Endodermal cell (in vitro differentiated cells): Measurements from ENCODE around the gene SERTAD2. TPM values are rescaled to one million over a fixed set of nuclear protein-coding genes. Genes with fewer than 3 reads are reported as not detected.

Experiments
- DNase-seq: peaks from one replicate; pipeline ENCODE4 v3.0.0-alpha.2; 2017
- H3K27ac ChIP-seq: 2 replicates; pipeline ENCODE4 v1.5.1; 2013; ENCODE audit warnings: mild to moderate bottlenecking, low read depth, low read length, moderate library complexity
- H3K27me3 ChIP-seq: 2 replicates; pipeline ENCODE4 v1.6.1; 2013; ENCODE audit warnings: mild to moderate bottlenecking, low read length, moderate library complexity; ENCODE audit not compliant: insufficient read depth, control insufficient read depth, poor library complexity, severe bottlenecking
- H3K36me3 ChIP-seq: 2 replicates; pipeline ENCODE4 v1.7.0; 2013; ENCODE audit warnings: mild to moderate bottlenecking, low read length, moderate library complexity; ENCODE audit not compliant: control insufficient read depth, insufficient read depth
- H3K4me1 ChIP-seq: one replicate; pipeline ENCODE4 v1.7.0; 2013; ENCODE audit warnings: low read length; ENCODE audit not compliant: control insufficient read depth, insufficient read depth
- H3K4me3 ChIP-seq: 2 replicates; pipeline ENCODE4 v1.5.1; 2013; ENCODE audit warnings: mild to moderate bottlenecking, low read length, moderate library complexity
- H3K9ac ChIP-seq: 2 replicates; pipeline ENCODE4 v1.6.1; 2013; ENCODE audit warnings: mild to moderate bottlenecking, low read length, moderate library complexity; ENCODE audit not compliant: poor library complexity, severe bottlenecking; ENCODE audit errors: extremely low read depth
- H3K9me3 ChIP-seq: 2 replicates; pipeline ENCODE4 v1.6.1; 2013; ENCODE audit warnings: mild to moderate bottlenecking, low read length, moderate library complexity; ENCODE audit not compliant: control insufficient read depth
- H3K27ac Mint-ChIP-seq: 2 replicates; pipeline ENCODE4 v1.8.0; 2020; ENCODE audit warnings: mixed read lengths
- H3K27me3 Mint-ChIP-seq: 2 replicates; pipeline ENCODE4 v1.8.0; 2021; ENCODE audit warnings: mild to moderate bottlenecking, mixed read lengths; ENCODE audit not compliant: insufficient read depth
- H3K36me3 Mint-ChIP-seq: 2 replicates; pipeline ENCODE4 v1.8.0; 2020; ENCODE audit warnings: low read depth, mixed read lengths
- H3K4me1 Mint-ChIP-seq: 2 replicates; pipeline ENCODE4 v1.8.0; 2020; ENCODE audit warnings: mixed read lengths
- H3K4me3 Mint-ChIP-seq: 2 replicates; pipeline ENCODE4 v1.8.0; 2020; ENCODE audit warnings: mild to moderate bottlenecking, moderate library complexity, mixed read lengths
- H3K9me3 Mint-ChIP-seq: 2 replicates; pipeline ENCODE4 v1.8.0; 2020; ENCODE audit warnings: mild to moderate bottlenecking, mixed read lengths
- WGBS, 2 experiments: methylation state at CpG; one replicate each; pipeline versions ENCODE4 v1.1.5 to v1.1.7; 2013; ENCODE audit warnings: missing lambda C conversion rate in 2 of 2, mixed read lengths in 1 of 2; ENCODE audit not compliant: insufficient coverage in 1 of 2, insufficient read length in 1 of 2; 5-methylcytosine and 5-hydroxymethylcytosine counted together
- total RNA-seq, 2 donors: library from RNA; stranded (reverse); fragmentation: NEBNext Ultra II Directional in 1 of 2; extraction: Animal tissue kit (Norgen Biotek cat#: 25700) in 1 of 2; gene quantifications; 2 replicates in 1 of 2; 3 replicates in 1 of 2; pipeline ENCODE4 v1.2.1, GENCODE V29; 2021
- TF ChIP-seq, protein P1 (sequence below): fragments of 200-600 bp; sonication (generic); conservative IDR thresholded peaks from 2 replicates; pipeline ENCODE4 v1.5.0; 2021; ENCODE audit warnings: antibody characterized with exemption, mild to moderate bottlenecking

Gene SERTAD2
- total RNA-seq, 2 donors from 2014 or later: 17.1 to 20.3 TPM

DNA sequence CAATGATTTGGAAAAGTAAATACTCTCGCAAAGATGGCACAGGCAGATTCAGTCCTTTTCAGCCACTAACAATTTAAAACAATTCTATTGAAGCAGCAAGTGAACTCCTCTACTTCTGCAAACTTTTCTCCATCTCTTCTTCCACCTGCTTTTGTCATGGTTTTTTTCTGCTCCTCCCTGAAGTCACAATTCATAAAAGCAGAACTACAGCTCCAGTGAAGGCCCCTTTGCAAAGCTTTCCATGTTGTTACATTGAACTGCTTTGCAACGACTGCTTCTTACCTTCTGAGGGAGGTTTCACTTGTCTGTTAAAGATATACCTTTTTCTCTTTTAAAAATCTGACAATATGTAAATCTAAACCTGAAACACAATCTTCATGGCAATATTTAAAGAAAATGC, 3.7 kb upstream of the SERTAD2 start:
- no peaks in the 10 kb centered on the region for H3K9me3 ChIP-seq
- H3K27ac Mint-ChIP-seq: no peak overlapping the region
- WGBS, 2 experiments: 96 to 100% methylated on average over 1 to 2 of the region's 2 CpGs
- H3K9ac ChIP-seq: no peak overlapping the region
- H3K27me3 ChIP-seq: no peaks in the 10 kb centered on the region
- no peaks in the 10 kb centered on the region for H3K9me3 Mint-ChIP-seq
- TF ChIP-seq, protein P1, sequence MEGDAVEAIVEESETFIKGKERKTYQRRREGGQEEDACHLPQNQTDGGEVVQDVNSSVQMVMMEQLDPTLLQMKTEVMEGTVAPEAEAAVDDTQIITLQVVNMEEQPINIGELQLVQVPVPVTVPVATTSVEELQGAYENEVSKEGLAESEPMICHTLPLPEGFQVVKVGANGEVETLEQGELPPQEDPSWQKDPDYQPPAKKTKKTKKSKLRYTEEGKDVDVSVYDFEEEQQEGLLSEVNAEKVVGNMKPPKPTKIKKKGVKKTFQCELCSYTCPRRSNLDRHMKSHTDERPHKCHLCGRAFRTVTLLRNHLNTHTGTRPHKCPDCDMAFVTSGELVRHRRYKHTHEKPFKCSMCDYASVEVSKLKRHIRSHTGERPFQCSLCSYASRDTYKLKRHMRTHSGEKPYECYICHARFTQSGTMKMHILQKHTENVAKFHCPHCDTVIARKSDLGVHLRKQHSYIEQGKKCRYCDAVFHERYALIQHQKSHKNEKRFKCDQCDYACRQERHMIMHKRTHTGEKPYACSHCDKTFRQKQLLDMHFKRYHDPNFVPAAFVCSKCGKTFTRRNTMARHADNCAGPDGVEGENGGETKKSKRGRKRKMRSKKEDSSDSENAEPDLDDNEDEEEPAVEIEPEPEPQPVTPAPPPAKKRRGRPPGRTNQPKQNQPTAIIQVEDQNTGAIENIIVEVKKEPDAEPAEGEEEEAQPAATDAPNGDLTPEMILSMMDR: no peak
- no peak overlapping the region for H3K27ac ChIP-seq
- no peaks in the 10 kb centered on the region for H3K36me3 Mint-ChIP-seq
- peaks cover 17% of the 10 kb centered on the region for H3K4me1 Mint-ChIP-seq
- no peak overlapping the region for H3K4me3 ChIP-seq
- DNase-seq: no peak
- no peaks in the 10 kb centered on the region for H3K36me3 ChIP-seq
- no peaks in the 10 kb centered on the region for H3K4me1 ChIP-seq
- no peak overlapping the region for H3K4me3 Mint-ChIP-seq
- peaks cover 8% of the 10 kb centered on the region for H3K27me3 Mint-ChIP-seq

DNA sequence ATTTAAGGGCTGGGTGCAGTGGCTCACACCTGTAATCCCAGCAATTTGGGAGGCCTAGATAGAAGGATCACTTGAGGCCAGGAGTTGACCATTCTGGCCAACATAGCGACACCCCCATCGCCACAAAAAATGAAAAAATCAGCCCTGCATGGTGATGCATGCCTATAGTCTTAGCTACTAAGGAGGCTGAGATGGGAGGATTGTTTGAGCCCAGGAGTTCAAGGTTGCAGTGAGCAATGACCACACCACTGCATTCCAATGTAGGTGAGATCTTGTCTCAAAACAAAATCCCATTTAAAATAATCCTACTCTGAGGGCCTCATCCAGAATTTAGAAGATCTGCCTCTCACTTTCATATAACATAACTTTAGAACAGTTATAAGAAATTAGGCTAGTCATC, 2.7 kb upstream of the SERTAD2 start:
- H3K9me3 Mint-ChIP-seq: no peaks in the 10 kb centered on the region

DNA sequence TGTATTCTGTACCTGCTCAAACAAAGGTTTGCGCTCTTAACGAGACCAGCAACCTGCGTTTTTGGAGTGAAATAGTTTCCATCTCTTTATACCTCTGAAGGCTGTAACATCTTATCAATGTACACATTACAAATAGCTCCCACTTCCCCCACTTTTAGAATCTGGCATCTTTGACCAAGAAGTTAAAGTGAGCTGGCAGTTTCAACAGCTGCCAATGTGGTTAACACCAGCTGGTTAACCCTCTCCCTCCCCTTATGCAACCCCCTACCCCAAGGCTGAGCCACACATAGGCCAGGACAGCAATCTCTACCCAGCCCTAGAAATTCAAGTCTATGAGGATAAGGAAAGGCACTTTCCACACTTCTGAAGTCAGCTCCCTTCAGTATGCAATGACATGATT, 2.2 kb upstream of the SERTAD2 start:
- TF ChIP-seq, protein P1: no peak
- no peak overlapping the region for H3K9ac ChIP-seq
- no peak overlapping the region for H3K27ac ChIP-seq
- H3K4me3 ChIP-seq: no peak overlapping the region
- H3K9me3 ChIP-seq: no peaks in the 10 kb centered on the region
- Mint-ChIP-seq H3K36me3 (no peaks in the 10 kb centered on the region), H3K4me1 (peaks cover 28% of the 10 kb centered on the region), H3K27ac (no peak overlapping the region), H3K9me3 (no peaks in the 10 kb centered on the region), H3K4me3 (no peak overlapping the region), H3K27me3 (peaks cover 10% of the 10 kb centered on the region)
- no peak for DNase-seq
- H3K4me1 ChIP-seq: no peaks in the 10 kb centered on the region
- 69 to 72% methylated on average over 3 of the region's 3 CpGs for WGBS, 2 experiments
- H3K27me3 ChIP-seq: no peaks in the 10 kb centered on the region
- no peaks in the 10 kb centered on the region for H3K36me3 ChIP-seq

More for the DNA sequence above, 2.7 kb upstream of the SERTAD2 start:
- Mint-ChIP-seq H3K27ac (no peak overlapping the region), H3K4me3 (no peak overlapping the region), H3K4me1 (peaks cover 26% of the 10 kb centered on the region), H3K27me3 (peaks cover 10% of the 10 kb centered on the region), H3K36me3 (no peaks in the 10 kb centered on the region)
- H3K9ac ChIP-seq: no peak overlapping the region
- H3K4me3 ChIP-seq: no peak overlapping the region
- H3K27ac ChIP-seq: no peak overlapping the region
- no peaks in the 10 kb centered on the region for H3K27me3 ChIP-seq
- WGBS, 2 experiments: 83 to 93% methylated on average over 2 of the region's 2 CpGs
- no peaks in the 10 kb centered on the region for H3K36me3 ChIP-seq
- no peak for DNase-seq
- no peaks in the 10 kb centered on the region for H3K4me1 ChIP-seq
- TF ChIP-seq, protein P1: no peak
- H3K9me3 ChIP-seq: no peaks in the 10 kb centered on the region
